GM18508 (cell line): Measurements from ENCODE around the gene KCNH1.
"Not testable (repeated sequence)": the region's sequence is repeated elsewhere in the genome, so short reads cannot be mapped to it uniquely, and the experiment has no call there.

Source experiments
- ATAC-seq: cut with Tn5 transposase; IDR thresholded peaks from one replicate; pipeline ENCODE4 v1.9.1; 2021; ENCODE audit warnings: moderate number of reproducible peaks; ENCODE audit not compliant: insufficient read depth, unreplicated experiment

KCNH1 gene

DNA sequence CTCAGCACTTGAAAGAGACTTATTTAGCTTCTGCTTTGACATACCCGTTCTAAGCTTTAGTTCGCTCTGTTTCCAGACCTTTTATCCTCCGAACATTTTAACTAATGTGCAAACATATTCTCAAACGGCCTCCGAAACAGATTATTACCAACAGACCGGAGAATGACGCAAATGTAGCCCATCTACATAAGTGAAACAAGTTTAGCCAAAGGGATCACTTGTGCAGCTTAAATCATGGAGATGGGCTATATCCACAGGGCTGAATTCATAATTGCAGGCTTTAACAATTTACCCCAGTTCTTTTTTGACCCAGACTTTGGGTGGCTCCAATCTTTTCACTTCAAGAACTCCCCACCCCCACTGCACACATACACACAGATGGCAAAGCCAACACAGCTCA is 119.7 kb downstream of the KCNH1 start:
- ATAC-seq, result no peak

DNA sequence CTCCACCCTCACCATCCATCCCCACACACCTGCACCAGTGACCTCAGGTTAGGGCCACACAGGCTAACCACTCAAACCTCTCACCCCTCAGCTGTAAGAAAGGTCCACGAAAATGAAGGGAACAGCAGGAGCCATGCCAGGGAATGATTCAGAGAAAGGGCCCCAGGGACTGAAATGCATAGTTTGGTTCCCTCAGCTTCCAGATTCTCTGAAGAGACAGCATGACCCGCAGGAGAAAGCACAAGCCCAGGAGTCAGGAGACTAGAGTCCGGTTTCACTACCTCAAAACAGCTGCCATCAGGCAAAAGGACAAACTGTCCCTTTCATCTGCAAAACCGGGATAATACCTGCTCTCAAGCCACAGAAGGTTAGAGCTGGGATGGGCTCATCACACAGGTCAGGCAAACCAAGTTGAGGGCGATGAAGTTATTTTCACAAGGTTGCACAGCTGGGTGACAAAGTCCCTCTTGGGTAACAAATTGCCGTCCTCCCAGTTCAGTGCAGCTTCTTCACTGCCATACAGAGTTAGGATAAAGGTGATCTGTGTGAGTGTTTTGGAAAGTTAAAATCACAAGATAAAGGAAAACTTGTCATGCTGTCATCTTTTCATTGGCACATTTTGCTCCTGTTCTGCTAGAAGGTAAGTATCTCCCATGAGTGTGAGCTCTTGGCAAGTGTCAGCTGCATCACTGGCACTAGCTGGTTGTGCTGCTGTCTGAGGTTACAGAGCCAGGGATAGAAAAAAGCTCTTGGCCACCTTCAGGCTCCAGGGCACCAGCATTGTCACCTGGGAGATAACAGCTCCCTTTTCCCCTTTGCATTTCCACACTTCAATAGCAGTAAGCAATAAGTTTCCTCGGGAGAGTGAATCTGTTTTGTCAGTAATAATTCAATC is 120.4 kb downstream of the KCNH1 start:
- no peak for ATAC-seq

DNA sequence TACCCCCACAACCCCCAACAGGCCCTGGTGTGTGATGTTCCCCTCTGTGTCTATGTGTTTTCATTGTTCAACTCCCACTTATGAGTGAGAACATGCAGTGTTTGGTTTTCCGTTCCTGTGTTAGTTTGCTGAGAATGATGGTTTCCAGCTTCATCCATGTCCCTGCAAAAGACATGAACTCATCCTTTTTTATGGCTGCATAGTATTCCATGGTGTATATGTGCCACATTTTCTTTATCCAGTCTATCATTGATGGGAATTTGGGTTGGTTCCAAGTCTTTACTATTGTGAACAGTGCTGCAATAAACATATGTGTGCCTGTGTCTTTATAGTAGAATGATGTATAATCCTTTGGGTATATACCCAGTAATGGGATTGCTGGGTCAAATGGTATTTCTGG is 122.8 kb downstream of the KCNH1 start:
- not testable (repeated sequence) for ATAC-seq

DNA sequence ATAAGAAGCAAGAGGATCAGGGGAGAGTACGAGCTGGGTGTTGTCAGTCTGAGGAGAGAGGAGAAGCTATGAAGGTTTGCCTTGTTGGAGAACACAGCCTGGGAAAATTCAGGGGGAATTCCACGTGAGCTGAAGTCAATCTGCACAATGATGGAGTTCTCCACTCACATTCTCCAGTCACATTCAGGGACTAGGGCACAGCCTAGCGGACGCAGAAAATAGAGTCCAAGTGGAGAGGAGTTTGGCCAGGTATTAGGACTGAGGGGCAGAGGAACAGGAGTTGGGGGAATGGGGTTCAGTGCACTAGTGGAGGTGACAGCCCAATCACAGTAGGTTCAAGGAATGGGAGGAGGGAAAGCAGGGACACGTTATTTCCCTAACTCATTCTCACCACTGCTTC is 124.0 kb downstream of the KCNH1 start:
- no peak for ATAC-seq

DNA sequence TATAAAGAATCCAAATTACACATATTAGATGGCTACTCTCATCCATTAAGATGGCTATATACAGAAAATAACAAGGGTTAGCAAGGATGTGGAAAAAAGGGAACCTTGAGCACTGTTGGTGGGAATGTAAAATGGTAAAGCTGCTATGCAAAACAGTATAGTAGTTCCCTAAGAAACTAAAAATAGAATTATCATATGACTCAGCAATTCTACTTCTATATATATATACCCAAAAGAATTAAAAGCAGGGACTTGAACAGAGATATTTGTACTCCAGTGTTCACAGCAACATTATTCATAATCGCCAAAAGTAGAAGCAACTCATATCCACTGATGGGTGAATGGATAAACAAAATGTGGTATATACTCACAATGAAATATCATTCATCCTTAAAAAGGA is 126.1 kb downstream of the KCNH1 start:
- no peak for ATAC-seq

DNA sequence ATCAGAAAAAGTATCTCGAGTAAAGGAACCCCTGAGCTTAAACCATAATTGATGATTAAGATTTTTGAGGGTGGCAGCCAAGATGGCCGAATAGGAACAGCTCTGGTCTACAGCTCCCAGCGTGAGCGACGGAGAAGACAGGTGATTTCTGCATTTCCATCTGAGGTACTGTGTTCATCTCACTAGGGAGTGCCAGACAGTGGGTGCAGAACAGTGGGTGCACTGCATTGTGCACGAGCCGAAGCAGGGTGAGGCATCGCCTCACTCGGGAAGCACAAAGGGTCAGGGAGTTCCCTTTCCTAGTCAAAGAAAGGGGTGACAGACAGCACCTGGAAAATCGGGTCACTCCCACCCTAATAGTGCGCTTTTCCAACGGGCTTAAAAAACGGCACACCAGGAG is 138.0 kb downstream of the KCNH1 start:
- not testable (repeated sequence) for ATAC-seq

DNA sequence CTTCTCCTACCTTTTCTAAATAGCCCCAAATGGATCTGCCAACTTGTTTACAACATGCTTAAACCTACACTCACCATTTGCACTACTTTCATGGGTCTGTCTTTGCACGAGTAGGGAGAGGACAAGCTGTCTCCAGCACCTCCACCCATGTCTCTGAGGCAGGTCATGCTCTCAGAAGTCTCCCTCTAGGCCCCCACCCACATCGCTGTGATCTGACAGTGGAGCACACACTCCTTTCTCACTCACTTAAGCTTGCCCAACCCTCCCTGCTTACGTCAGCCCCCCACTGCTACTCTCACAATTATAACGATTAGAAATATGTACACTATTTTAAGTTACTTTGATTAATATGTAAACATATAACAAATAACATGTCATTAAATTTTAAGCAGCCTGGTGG is 141.1 kb downstream of the KCNH1 start:
- ATAC-seq, result no peak

DNA sequence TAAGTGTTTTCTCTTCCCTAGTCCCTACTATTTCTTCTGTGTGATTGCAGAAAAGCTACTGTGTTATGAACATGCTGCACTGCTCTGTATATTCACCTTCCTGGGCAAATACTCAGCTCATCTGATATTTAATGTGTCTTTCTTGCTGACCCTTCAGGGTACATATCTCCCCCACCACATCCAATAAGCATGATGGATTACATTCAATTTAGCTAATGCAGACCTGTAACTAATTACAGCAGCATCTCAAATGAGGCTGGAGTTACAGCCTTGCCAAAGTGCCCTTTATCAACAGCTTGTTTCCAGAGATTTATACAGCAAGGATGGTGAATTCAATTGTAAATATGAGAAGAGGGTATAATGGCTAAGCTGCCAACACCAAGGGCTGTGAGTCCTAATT is 144.0 kb downstream of the KCNH1 start:
- ATAC-seq, result no peak

DNA sequence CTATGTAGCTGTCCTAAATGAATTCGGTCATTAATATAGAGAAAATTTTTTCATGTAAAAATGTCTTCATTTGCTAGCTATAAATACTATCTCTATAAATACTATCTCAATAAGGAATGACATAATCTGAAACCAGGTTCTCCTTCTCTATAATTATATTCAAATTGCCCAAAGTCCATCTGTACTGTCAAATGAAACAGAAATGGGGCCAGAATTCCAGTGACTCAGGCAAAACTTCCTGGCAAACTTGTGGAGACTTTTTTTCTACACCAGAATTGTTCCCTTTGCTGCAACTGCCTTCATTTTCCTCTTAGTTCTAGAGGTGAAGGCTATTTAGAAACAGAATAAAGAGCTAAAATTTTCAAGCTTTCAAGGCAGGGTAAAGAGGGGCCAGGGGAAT is 152.5 kb downstream of the KCNH1 start:
- ATAC-seq, result no peak

DNA sequence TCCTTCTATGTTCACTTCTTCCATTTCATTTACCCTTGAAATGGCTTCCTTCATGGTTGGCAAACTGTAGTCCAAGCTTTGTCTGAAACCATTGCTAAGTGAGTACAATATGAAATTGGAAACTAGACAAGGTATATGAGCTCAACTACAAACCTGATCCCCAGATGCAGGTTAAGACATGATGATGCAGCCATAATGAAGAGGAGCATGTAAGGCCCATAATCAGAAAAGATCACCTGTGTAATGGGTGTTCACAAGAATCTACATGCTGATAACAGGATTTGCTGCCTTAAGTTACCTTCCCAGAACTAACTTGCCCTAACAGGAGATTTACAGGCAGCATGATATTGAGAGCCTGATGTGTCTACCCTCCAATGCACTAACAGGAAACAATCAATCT is 153.9 kb downstream of the KCNH1 start:
- ATAC-seq, result no peak

DNA sequence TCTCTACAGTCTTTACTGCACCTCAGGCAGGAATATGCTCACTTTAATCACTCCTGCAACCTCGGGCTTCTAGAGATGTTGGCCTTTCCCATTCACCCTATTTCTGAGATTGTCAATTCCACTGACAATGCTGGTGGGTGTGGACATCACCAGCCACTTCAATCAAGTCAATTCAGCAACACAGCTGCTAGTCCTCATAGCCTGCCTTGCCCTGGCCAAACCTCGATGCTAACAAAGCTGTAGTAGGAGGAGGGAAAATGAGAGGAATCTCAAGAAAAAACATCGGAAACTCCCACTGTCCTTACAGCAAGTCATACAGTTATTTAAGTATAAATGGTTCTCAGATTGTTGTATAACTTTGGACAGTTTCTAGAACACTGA is 155.0 kb downstream of the KCNH1 start:
- no peak for ATAC-seq

DNA sequence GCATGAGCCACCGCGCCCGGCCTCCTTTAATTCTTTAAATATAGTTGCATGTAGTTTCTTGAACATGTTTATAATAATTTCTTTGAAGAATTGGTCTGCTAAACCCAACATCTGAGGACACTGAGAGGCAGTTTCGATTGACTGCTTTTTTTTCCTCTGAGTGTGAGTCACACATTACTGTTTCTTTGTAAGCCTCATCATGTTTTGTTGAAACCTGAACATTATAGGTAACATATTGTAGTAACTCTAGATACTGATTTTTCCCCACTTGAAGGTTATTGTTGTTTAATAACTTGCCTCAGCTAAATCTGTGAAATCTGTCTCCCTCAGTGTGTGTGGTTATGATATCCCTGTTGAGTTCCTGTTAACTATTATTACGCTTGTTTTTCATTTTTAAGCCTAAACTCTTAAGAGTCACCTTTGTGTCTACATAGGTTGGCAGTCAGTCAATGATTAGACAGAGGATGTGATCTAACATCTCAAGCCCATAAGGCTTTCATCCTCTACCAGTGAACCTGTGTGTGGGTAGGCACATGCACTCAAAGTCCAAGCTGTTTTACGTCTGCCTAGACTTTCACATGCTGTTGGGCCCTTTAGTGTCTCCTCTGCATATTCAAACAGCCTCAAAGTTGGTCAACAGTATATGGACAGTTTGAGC is 155.5 kb downstream of the KCNH1 start:
- ATAC-seq, result peak; percentile 56

DNA sequence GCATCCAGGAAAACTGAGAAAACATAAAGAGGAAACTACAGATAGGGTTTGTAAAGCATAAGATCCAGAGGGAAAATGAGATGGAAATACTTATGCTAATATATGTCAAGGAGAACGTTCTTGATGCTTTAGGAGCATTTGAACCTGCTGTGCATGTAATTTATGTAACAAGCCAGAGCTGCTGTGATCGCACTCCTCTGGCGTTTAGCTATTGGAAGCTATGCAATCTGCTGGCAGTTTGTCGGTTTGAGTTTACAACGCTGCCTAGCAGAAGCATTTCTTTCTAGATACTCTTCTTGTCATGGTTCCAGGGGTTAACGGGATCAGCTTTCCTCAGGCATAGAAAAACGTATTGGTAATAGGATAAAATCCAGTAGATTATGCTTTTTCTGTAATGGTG is 182.7 kb downstream of the KCNH1 start:
- ATAC-seq, result no peak

DNA sequence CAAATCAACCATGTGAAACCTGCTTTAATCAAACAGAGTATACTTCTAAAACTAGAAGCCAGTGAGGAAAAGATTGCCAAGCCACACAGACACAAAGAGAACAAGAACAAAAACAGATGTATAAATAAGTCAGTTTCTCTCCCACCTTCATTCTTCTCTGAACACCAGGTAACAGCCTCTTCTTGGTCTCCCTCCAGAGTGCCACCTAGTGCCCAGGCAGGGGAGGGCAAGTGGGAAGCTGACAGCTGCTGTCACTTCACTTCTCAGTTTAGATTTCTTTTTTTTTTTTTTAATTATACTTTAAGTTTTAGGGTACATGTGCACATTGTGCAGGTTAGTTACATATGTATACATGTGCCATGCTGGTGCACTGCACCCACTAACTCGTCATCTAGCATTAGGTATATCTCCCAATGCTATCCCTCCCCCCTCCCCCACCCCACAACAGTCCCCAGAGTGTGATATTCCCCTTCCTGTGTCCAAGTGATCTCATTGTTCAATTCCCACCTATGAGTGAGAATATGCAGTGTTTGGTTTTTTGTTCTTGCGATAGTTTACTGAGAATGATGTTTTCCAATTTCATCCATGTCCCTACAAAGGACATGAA is 183.9 kb downstream of the KCNH1 start:
- ATAC-seq, result not testable (repeated sequence)

DNA sequence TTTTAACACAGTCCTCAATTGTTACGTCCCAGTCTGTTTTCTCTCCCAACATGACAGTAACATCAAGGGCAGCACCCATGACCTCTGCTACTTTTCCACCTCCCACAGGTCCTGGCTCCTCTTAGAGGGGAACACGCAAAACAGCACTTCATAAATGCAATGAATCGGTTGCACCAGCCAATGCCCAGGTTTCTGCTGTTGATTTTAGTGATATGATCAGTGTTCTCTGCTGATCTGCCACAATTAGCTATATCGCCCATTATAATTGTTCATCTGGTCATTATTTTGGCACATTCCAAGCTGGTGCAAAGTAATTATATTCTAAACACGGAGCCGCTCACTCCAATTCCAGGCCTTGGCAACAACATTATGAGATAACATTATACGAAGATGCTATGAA is 184.5 kb downstream of the KCNH1 start:
- no peak for ATAC-seq

DNA sequence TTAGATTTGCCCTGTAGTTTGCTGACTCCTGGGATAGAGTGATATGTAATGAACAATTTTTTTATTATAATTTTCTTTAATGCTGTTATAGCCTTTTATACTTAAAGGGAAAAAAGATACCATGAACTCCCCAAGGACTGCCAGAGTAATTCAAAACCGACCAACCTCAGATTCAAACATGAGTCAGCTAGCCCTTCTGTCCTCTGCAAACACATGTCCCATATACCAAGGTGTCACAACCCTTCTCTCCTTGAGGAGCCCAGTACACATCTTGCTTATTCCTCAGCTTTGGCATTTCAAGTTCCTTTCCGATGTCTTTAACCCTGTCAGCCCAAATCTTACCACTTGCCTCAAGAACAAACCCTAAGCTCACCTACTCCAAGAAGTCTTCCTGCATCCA is 184.9 kb downstream of the KCNH1 start:
- no peak for ATAC-seq

DNA sequence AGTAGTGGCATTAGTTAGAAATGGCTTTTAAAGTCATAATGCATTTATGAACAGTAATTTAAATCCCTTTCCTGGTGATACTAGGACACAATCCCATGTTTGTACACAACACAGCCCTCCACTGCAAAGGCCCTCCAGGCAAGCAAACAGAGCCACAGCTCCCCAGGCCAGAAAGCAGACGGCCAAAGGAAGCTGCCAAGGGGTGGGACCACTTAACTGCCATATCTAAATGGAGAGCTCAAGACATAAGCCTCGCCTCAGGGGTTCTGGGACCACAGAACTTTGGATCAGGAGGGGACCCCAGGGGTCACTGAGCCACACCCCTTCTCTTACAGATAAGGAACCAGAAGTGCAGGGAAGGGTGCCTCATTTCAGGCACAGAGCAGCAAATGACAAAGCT is 189.7 kb downstream of the KCNH1 start:
- no peak for ATAC-seq

DNA sequence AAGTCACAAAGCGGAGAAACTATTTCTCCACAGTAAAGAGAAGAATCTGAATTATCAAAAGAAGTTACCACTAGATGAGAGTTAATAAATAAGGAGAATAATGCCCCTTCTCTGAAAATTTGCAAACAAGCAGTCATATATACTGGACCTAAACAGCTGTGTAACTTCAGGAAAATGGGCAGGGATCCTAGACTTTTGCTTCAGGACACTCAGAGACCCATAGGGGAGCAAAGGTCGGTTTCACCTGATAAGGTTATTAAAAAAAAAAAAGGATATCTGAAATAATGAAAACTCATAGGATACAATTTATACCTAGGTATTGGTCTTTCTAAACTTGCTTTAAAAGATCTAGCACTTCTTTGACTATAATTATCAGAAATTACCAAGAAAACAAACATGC is 191.4 kb downstream of the KCNH1 start:
- no peak for ATAC-seq

DNA sequence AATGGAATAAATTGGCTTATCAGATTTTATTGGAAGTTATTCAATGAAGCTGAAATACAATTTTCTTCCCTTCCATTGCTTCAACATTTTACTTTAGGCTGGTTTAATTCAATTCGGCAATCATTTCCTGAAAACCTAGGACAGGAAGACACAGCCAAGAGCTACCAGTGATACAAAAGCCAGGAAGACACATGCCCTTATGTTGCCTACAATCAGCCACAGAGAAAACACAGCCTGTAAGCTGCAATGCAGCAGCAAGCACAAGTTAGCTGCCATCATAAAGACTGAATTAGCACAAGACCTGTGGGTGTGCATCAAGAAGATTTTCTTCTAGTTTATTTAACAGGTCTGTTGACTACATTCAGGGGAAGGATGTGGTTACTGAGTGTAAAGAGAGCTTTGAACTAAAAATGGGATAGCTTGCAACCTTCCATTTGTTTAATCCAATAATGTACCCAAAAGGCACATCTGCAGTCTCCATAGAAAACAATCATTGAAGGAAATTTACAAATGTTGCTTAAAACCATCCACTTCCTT is 193.8 kb downstream of the KCNH1 start:
- ATAC-seq, result no peak

DNA sequence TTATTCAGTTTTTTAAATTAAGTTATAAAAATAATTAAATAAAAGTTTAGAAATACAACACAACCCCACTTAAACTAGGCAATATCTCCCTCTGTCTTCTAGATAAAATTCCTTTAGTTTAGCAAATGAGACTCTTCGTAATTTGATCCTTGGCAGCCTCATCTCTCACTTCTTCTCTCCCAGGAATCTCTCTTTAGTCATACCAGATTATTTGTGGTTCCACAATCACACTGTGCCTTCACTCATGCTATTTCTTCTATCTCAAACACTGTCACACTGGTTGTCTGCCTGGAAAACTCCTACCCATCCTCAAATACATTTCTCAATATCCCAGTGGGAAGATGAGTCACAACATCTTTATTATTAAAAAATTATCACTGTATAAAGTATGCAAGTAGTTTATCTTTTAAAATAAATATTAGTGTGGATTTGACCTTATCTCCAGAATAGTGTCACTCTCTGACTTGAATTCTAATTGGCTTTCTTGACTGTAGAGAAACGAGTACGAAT is 195.5 kb downstream of the KCNH1 start:
- ATAC-seq, result no peak

DNA sequence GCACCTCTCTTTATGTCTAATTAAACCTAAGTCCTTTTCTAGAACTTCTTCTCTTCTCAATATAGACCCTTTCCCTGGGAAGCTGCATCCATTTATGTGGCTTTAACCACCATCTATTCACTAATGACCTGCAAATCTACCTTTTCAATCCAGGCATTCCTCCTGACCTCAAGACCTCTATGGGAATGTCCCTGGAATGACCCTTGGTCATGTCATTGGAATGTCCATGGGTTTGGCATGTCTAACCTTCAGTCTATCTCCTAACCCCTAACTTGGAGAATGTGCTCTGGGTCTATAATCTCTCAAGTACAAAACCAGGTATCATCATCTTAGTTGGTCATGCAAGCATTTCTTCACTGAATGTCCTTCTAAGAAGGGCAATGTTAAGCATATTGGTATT is 196.1 kb downstream of the KCNH1 start:
- no peak for ATAC-seq
